PFSK-1 (cell line): Measurements from ENCODE around the gene DPYD.

ENCODE experiments used
- FOXP2 ChIP-seq: optimal IDR thresholded peaks from 2 replicates; pipeline ENCODE3; 2011; ENCODE audit warnings: borderline replicate concordance, control low read depth, inconsistent platforms; ENCODE audit not compliant: insufficient read depth; ENCODE audit errors: extremely low read length, extremely low read depth
- POLR2AphosphoS5 ChIP-seq: IDR thresholded peaks from 2 replicates; pipeline ENCODE4 v1.6.1; 2012; ENCODE audit warnings: low read depth, mild to moderate bottlenecking, control low read depth, low read length, moderate library complexity
- SIN3A ChIP-seq: IDR thresholded peaks from 2 replicates; pipeline ENCODE4 v1.6.1; 2012; ENCODE audit warnings: mild to moderate bottlenecking, low read length, moderate library complexity, borderline replicate concordance; ENCODE audit not compliant: insufficient read depth
- TAF1 ChIP-seq: IDR thresholded peaks from 2 replicates; pipeline ENCODE4 v1.6.1; 2012; ENCODE audit warnings: low read length, control low read depth, borderline replicate concordance; ENCODE audit not compliant: insufficient read depth
- TF ChIP-seq, protein P1 (sequence below), 2 experiments: IDR thresholded peaks; 2 replicates each; pipeline versions ENCODE4 v1.6.1 to v1.8.0; 2011 to 2012; ENCODE audit warnings: low read depth in 2 of 2, low read length in 2 of 2, control low read depth in 1 of 2, inconsistent platforms in 1 of 2, mild to moderate bottlenecking in 1 of 2, moderate library complexity in 1 of 2; ENCODE audit not compliant: insufficient read depth in 1 of 2

Gene DPYD

DNA sequence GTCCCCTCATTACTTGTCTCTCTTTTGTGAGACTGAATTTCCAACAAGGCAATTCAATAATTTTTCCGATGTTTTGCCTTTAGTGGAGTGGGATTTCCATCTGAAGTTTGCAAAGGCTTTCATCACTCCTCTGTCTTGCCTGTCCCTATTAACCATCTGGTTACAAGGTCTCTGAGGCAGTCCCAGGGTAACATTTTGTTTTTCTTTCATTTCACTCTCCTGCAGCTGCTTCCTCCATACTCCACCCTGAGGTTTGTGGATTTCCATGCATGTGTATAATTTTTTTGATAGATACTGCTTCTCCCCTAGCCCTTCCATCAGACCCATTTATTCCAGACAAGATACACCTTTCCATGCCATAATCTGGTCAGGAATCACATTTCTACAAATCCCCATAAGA lies 832.4 kb downstream of the DPYD start:
- TF ChIP-seq FOXP2 (no peak), TAF1 (no peak), SIN3A (no peak), POLR2AphosphoS5 (no peak)
- TF ChIP-seq, protein P1, sequence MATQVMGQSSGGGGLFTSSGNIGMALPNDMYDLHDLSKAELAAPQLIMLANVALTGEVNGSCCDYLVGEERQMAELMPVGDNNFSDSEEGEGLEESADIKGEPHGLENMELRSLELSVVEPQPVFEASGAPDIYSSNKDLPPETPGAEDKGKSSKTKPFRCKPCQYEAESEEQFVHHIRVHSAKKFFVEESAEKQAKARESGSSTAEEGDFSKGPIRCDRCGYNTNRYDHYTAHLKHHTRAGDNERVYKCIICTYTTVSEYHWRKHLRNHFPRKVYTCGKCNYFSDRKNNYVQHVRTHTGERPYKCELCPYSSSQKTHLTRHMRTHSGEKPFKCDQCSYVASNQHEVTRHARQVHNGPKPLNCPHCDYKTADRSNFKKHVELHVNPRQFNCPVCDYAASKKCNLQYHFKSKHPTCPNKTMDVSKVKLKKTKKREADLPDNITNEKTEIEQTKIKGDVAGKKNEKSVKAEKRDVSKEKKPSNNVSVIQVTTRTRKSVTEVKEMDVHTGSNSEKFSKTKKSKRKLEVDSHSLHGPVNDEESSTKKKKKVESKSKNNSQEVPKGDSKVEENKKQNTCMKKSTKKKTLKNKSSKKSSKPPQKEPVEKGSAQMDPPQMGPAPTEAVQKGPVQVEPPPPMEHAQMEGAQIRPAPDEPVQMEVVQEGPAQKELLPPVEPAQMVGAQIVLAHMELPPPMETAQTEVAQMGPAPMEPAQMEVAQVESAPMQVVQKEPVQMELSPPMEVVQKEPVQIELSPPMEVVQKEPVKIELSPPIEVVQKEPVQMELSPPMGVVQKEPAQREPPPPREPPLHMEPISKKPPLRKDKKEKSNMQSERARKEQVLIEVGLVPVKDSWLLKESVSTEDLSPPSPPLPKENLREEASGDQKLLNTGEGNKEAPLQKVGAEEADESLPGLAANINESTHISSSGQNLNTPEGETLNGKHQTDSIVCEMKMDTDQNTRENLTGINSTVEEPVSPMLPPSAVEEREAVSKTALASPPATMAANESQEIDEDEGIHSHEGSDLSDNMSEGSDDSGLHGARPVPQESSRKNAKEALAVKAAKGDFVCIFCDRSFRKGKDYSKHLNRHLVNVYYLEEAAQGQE (IDR thresholded peaks at IDR 0.05; ENCODE audit: insufficient read depth in 1 of 2, low read depth in 2 of 2, low read length in 2 of 2), result no peak

DNA sequence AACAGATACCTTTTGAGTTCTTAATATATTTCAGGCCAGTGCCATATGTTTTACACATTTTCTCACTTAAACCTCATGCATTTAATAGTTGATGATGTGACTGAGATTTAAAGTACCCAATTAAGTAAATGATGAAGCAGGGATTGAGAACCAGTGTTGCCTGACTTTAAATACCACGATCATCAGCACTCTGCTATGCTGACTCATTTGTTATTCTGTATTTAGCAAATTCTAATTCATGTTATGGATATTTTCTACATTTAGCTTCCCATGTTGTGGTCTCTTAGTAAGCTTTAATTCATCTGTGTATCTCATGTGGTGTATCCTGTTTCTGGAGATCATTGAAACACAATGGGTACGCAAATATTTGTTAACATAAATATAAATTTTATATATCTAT lies 836.3 kb downstream of the DPYD start:
- no peak for TF ChIP-seq POLR2AphosphoS5
- no peak for TF ChIP-seq SIN3A
- TF ChIP-seq TAF1, result no peak
- no peak for TF ChIP-seq FOXP2
- TF ChIP-seq, protein P1 (IDR thresholded peaks at IDR 0.05; ENCODE audit: insufficient read depth in 1 of 2, low read depth in 2 of 2, low read length in 2 of 2), result no peak

DNA sequence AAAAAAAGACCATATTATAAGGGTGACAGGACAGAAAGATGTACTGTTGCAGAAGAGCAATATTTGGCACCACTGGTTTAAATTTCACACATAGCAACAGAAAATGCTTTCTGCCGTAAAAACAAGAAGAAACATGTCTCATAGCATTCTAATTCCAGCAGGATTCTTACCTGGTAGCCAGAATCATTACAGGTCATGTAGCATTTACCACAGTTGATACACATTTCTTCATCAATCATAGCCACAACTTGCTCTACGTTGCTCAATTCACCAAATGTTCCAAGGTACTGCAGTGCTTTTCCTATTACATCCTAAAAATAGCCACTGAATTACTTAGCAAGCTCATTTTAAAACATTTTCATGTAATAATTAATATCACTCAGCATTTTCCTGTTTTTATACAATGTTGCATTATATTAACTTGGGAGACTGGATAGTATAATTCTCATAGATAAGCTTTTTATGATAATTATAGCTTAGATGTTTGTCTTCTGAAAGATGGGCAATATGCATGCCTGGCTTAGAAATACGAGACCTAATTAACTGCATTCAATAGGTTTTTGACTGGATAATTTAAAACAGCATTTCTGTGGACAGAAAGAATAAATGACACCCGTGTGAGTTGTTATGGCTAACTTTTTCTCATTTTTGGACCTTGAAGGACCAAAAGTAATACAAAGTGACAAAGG lies 838.5 kb downstream of the DPYD start:
- TF ChIP-seq POLR2AphosphoS5 (no peak), FOXP2 (no peak), TAF1 (no peak), SIN3A (no peak)
- TF ChIP-seq, protein P1 (IDR thresholded peaks at IDR 0.05; ENCODE audit: insufficient read depth in 1 of 2, low read depth in 2 of 2, low read length in 2 of 2), result no peak

DNA sequence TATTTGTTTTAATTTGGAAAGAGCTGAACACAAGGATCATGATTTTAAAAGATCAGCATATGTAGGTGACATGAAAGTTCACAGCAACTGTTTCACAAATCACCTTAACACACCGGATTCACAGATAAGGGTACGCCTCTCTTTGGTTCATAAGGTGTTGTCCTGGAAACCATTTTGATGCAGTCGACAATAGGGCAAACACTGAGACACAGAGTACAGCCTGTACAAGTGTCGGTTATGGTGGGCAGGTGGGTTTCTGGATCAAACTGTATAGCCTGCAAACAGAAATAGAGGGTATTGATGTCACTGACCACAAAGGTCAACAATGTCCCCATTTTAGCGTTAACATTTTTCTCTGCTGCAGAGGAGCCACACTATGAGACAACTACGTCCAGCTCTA lies 842.0 kb downstream of the DPYD start:
- TF ChIP-seq TAF1 (no peak), SIN3A (no peak), FOXP2 (no peak), POLR2AphosphoS5 (no peak)
- TF ChIP-seq, protein P1 (IDR thresholded peaks at IDR 0.05; ENCODE audit: insufficient read depth in 1 of 2, low read depth in 2 of 2, low read length in 2 of 2), result no peak

DNA sequence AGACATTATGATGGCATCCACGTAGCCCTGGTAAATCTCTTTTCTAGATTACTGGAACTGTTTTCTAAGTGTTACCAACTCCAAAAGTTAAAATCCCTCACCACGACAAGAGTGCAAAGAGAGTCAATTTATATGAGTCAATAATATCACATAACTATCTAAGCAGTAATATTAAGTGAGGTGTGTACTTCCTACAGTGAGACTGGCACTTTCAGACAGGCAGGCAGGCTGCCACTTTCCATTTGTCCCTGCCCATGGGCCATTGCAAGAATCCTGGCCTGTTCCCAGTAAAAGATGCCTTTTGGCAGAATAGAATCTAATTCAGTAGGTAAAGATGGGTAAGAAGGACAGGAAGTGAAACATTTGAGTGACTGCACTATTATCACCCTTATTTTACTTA lies 843.6 kb downstream of the DPYD start:
- no peak for TF ChIP-seq POLR2AphosphoS5
- no peak for TF ChIP-seq TAF1
- no peak for TF ChIP-seq FOXP2
- no peak for TF ChIP-seq SIN3A
- TF ChIP-seq, protein P1 (IDR thresholded peaks at IDR 0.05; ENCODE audit: insufficient read depth in 1 of 2, low read depth in 2 of 2, low read length in 2 of 2), result no peak
